Vagina (tissue), 2 donors: ENCODE measurements around the gene SLC38A4.

ENCODE experiments used
- POLR2A ChIP-seq, 2 donors: fragments of 450-650 bp; IDR thresholded peaks; one replicate each; pipeline ENCODE4 v1.6.1; 2017; ENCODE audit warnings: antibody characterized with exemption in 2 of 2, mild to moderate bottlenecking in 2 of 2, moderate library complexity in 2 of 2
- POLR2AphosphoS5 ChIP-seq, 2 donors: sonication (generic); formaldehyde crosslinking; IDR thresholded peaks; one replicate each; pipeline ENCODE4 v1.9.0; 2017; ENCODE audit warnings: antibody characterized with exemption in 2 of 2, mild to moderate bottlenecking in 2 of 2, low read depth in 1 of 2; ENCODE audit not compliant: insufficient read depth in 1 of 2
- TF ChIP-seq, protein P1 (sequence below), 3 experiments: fragments of 450-650 bp in 2 of 3; fragments of 200-600 bp in 1 of 3; sonication (generic) in 1 of 3; IDR thresholded peaks; one replicate each; pipeline ENCODE4 v1.5.1; 2017 to 2019; ENCODE audit warnings: antibody characterized with exemption in 3 of 3, mild to moderate bottlenecking in 2 of 3, moderate library complexity in 2 of 3

- no peak for TF ChIP-seq POLR2AphosphoS5 (IDR thresholded peaks at IDR 0.05; ENCODE audit: insufficient read depth in 1 of 2, low read depth in 1 of 2)
- TF ChIP-seq, protein P1, sequence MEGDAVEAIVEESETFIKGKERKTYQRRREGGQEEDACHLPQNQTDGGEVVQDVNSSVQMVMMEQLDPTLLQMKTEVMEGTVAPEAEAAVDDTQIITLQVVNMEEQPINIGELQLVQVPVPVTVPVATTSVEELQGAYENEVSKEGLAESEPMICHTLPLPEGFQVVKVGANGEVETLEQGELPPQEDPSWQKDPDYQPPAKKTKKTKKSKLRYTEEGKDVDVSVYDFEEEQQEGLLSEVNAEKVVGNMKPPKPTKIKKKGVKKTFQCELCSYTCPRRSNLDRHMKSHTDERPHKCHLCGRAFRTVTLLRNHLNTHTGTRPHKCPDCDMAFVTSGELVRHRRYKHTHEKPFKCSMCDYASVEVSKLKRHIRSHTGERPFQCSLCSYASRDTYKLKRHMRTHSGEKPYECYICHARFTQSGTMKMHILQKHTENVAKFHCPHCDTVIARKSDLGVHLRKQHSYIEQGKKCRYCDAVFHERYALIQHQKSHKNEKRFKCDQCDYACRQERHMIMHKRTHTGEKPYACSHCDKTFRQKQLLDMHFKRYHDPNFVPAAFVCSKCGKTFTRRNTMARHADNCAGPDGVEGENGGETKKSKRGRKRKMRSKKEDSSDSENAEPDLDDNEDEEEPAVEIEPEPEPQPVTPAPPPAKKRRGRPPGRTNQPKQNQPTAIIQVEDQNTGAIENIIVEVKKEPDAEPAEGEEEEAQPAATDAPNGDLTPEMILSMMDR (IDR thresholded peaks at IDR 0.05): no peak
- TF ChIP-seq POLR2A (IDR thresholded peaks at IDR 0.05): no peak
Measured at GRCh38 chr12:46790066-46790465, 35.7 kb downstream of the SLC38A4 start.
